Esophagus (tissue), 2 donors: ENCODE measurements around the gene SOX13. TPM values are rescaled to one million over a fixed set of nuclear protein-coding genes. Genes with fewer than 3 reads are reported as not detected.
"Not testable (repeated sequence)": the region's sequence is repeated elsewhere in the genome, so short reads cannot be mapped to it uniquely, and the experiment has no call there.

Source experiments
- H3K27ac ChIP-seq, 2 donors: one replicate each; pipeline ENCODE4 v1.5.1; 2013; ENCODE audit warnings: low read depth in 2 of 2, mild to moderate bottlenecking in 2 of 2, inconsistent platforms in 1 of 2, low read length in 1 of 2, moderate library complexity in 1 of 2
- H3K27me3 ChIP-seq, 2 donors: one replicate each; pipeline ENCODE4 v1.6.1; 2013; ENCODE audit warnings: low read length in 2 of 2, control low read depth in 1 of 2, mild to moderate bottlenecking in 1 of 2; ENCODE audit not compliant: insufficient read depth in 2 of 2, control insufficient read depth in 1 of 2
- H3K36me3 ChIP-seq, 2 donors: one replicate each; pipeline ENCODE4 v1.6.1; 2013; ENCODE audit warnings: low read length in 1 of 2; ENCODE audit not compliant: control insufficient read depth in 2 of 2, insufficient read depth in 2 of 2
- H3K4me1 ChIP-seq, 2 donors: one replicate each; pipeline ENCODE4 v1.6.1; 2013; ENCODE audit warnings: low read length in 1 of 2; ENCODE audit not compliant: control insufficient read depth in 2 of 2, insufficient read depth in 2 of 2
- H3K4me3 ChIP-seq, 2 donors: one replicate each; pipeline ENCODE4 v1.5.1; 2013; ENCODE audit warnings: low read length in 2 of 2, mild to moderate bottlenecking in 2 of 2, low read depth in 1 of 2, moderate library complexity in 1 of 2
- H3K9me3 ChIP-seq, 2 donors: one replicate each; pipeline ENCODE4 v1.6.1; 2013; ENCODE audit warnings: mild to moderate bottlenecking in 2 of 2, low read depth in 1 of 2, low read length in 1 of 2, moderate library complexity in 1 of 2; ENCODE audit not compliant: control insufficient read depth in 2 of 2, insufficient read depth in 1 of 2
- WGBS, 2 donors: extraction: QIAGEN DNeasy Blood & Tissue Kit; methylation state at CpG; one replicate each; pipeline ENCODE4 v1.1.7; 2013; 5-methylcytosine and 5-hydroxymethylcytosine counted together
- polyA plus RNA-seq, 2 donors: library from polyadenylated mRNA; stranded (reverse); fragments of 200-250 nt; gene quantifications; one replicate each; pipeline ENCODE4 v1.2.3, GENCODE V29; 2013
- donor health status: healthy with polysubstance abuse.
- donor health status: Bipolar disorder and iron deficiency.

The SOX13 gene
- polyA plus RNA-seq, 2 donors: 6.9 to 10.4 TPM

DNA sequence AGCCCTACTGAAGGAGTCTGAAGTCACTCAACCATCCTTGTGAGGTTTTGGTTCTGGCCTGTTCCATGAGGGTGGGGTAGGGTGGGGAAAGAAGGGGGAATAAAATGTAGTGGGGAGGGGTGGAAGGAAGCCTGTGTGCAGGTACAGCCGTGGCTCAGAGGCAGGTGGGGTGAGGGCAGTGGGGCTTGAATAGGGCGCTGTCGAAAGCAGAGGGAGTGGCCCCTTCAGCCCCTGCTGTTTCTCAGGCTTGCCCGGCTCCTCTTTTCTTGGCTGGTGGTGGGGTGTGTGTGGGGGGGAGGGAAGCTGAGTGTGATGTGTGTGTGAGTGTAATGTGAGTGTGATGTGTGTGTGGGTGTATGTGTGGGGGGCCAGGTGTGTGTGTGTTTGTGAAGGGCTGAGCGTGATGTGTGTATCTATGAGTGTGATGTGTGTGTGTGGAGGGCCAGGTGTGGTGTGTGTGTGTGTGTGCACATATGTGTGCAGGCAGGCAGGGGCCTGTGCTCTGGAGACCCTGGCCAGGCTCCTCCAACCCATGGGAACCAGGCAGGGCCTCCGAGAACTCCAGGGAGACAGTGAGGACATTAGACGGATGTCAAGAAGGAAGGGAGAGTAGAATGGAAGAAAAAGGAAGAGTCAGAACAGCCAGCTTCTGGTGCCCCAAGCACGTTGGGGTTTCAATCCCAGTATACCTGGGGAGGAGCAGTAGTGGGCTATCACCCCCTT lies 9.0 kb downstream of the SOX13 start:
- Histone ChIP-seq H3K27ac (peak overlapping the region in 1 of 2 donors; percentile 18), H3K9me3 (no peaks in the 10 kb centered on the region), H3K27me3 (no peaks in the 10 kb centered on the region), H3K4me3 (no peak overlapping the region), H3K4me1 (peaks cover 16 to 34% of the 10 kb centered on the region in 2 donors), H3K36me3 (peaks cover 0 to 2% of the 10 kb centered on the region in 2 donors)
- WGBS, 2 donors: 60 to 71% methylated on average over 8 of the region's 8 CpGs

GRCh38 chr1:204083491-204083890 lies 10.6 kb downstream of the SOX13 start:
- no peaks in the 10 kb centered on the region for H3K27me3 ChIP-seq
- peaks cover 18 to 39% of the 10 kb centered on the region in 2 donors for H3K4me1 ChIP-seq
- no peaks in the 10 kb centered on the region for H3K9me3 ChIP-seq
- peak overlapping the region in 1 of 2 donors; percentile 23 for H3K27ac ChIP-seq
- H3K4me3 ChIP-seq: no peak overlapping the region
- peaks cover 0 to 2% of the 10 kb centered on the region in 2 donors for H3K36me3 ChIP-seq
- 84 to 89% methylated on average over 7 of the region's 7 CpGs for WGBS, 2 donors

DNA sequence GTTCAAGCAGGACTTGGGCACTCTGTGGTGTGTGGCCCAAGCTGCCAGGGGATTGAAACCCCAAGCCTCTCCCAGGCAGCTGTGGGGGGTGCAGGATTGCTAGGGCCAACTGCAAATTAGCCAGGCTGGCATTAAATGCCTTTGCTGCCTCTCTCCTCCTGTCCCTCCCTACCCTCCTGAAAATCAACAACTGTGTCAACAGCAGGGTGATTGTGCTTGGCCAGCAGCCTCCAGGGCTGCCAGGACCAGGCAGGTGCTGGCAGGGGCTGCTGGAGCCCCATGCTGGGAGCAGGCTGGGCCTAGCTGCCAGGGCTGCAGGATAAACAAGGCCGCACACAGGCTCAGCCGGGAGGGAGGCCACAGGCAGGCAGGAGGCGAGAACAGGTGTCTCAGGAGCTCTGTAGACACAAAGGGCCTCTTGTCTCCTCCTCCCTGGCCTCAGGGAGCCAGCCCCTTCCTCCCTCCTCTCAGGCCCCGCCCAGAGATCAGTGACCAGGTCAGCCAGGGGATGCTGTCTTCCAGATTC lies 11.4 kb downstream of the SOX13 start:
- Histone ChIP-seq H3K36me3 (peaks cover 0 to 2% of the 10 kb centered on the region in 2 donors), H3K27me3 (no peaks in the 10 kb centered on the region), H3K4me3 (no peak overlapping the region), H3K9me3 (no peaks in the 10 kb centered on the region), H3K27ac (peak overlapping the region; percentile 17 to 23), H3K4me1 (peaks cover 19 to 43% of the 10 kb centered on the region in 2 donors)
- 50 to 65% methylated on average over 3 to 4 of the region's 4 CpGs for WGBS, 2 donors

GRCh38 chr1:204085876-204086275 lies 13.0 kb downstream of the SOX13 start:
- H3K27me3 ChIP-seq: no peaks in the 10 kb centered on the region
- peaks cover 14 to 38% of the 10 kb centered on the region in 2 donors for H3K4me1 ChIP-seq
- H3K9me3 ChIP-seq: no peaks in the 10 kb centered on the region
- H3K27ac ChIP-seq: no peak overlapping the region
- H3K36me3 ChIP-seq: peaks cover 0 to 2% of the 10 kb centered on the region in 2 donors
- 48 to 59% methylated on average over 7 of the region's 7 CpGs for WGBS, 2 donors
- H3K4me3 ChIP-seq: no peak overlapping the region

GRCh38 chr1:204087181-204087892 lies 14.4 kb downstream of the SOX13 start:
- WGBS, 2 donors: 89% methylated on average over 8 of the region's 8 CpGs
- H3K27me3 ChIP-seq: no peaks in the 10 kb centered on the region
- peaks cover 9 to 36% of the 10 kb centered on the region in 2 donors for H3K4me1 ChIP-seq
- H3K27ac ChIP-seq: peak overlapping the region; percentile 64 to 79
- H3K9me3 ChIP-seq: no peaks in the 10 kb centered on the region
- no peak overlapping the region for H3K4me3 ChIP-seq
- peaks cover 0 to 2% of the 10 kb centered on the region in 2 donors for H3K36me3 ChIP-seq

- no peaks in the 10 kb centered on the region for H3K9me3 ChIP-seq
- 62 to 77% methylated on average over 7 of the region's 7 CpGs for WGBS, 2 donors
- peaks cover 0 to 2% of the 10 kb centered on the region in 2 donors for H3K36me3 ChIP-seq
- peaks cover 9 to 36% of the 10 kb centered on the region in 2 donors for H3K4me1 ChIP-seq
- H3K27ac ChIP-seq: peak overlapping the region; percentile 73 to 79
- no peaks in the 10 kb centered on the region for H3K27me3 ChIP-seq
- H3K4me3 ChIP-seq: no peak overlapping the region
Observed at GRCh38 chr1:204087893-204088528, 15.1 kb downstream of the SOX13 start.

GRCh38 chr1:204088596-204088995 lies 15.7 kb downstream of the SOX13 start:
- no peak overlapping the region for H3K4me3 ChIP-seq
- peak overlapping the region; percentile 73 to 79 for H3K27ac ChIP-seq

GRCh38 chr1:204089044-204089751 lies 16.3 kb downstream of the SOX13 start:
- Histone ChIP-seq H3K27me3 (no peaks in the 10 kb centered on the region), H3K4me3 (no peak overlapping the region), H3K36me3 (no peaks in the 10 kb centered on the region), H3K4me1 (peaks cover 6 to 27% of the 10 kb centered on the region in 2 donors), H3K27ac (peak overlapping the region; percentile 50 to 79), H3K9me3 (no peaks in the 10 kb centered on the region)
- WGBS, 2 donors: 46 to 63% methylated on average over 14 to 15 of the region's 15 CpGs

More at GRCh38 chr1:204088596-204088995, 15.7 kb downstream of the SOX13 start:
- Histone ChIP-seq H3K4me1 (peaks cover 9 to 33% of the 10 kb centered on the region in 2 donors), H3K36me3 (peaks cover 0 to under 1% of the 10 kb centered on the region in 2 donors), H3K9me3 (no peaks in the 10 kb centered on the region), H3K27me3 (no peaks in the 10 kb centered on the region)
- WGBS, 2 donors: 62 to 69% methylated on average over 8 of the region's 8 CpGs

DNA sequence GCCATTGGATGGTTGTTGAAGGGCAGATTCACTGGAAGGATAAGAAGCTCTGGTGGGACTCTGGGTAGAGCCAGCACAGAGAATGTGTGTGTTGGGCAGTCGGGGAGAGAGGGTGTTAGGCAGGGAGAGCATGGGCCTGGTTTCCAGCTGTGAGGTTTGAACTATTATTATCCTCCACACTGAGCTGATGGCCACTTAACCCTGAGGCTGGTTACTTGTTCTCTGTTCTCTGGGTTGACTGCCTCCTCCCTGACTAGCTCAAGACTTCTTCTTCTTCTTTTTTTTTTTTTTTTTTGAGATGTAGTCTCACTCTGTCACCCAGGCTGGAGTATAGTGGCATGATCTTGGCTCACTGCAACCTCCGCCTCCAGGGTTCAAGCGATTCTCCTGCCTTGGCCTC lies 17.2 kb downstream of the SOX13 start:
- not testable (repeated sequence) for H3K27me3 ChIP-seq, H3K36me3 ChIP-seq, H3K4me3 ChIP-seq, H3K9me3 ChIP-seq
- 93 to 96% methylated on average over 3 of the region's 3 CpGs for WGBS, 2 donors
- Histone ChIP-seq H3K27ac (peak overlapping the region in 1 of 2 donors; percentile 52), H3K4me1 (peaks cover 7 to 21% of the 10 kb centered on the region in 2 donors)
